ENCODE results near the gene BEST1.

- no peak for TF ChIP-seq MAX (IDR thresholded peaks at IDR 0.05; ENCODE audit: low read depth, low read length)
- TF ChIP-seq, protein P1, sequence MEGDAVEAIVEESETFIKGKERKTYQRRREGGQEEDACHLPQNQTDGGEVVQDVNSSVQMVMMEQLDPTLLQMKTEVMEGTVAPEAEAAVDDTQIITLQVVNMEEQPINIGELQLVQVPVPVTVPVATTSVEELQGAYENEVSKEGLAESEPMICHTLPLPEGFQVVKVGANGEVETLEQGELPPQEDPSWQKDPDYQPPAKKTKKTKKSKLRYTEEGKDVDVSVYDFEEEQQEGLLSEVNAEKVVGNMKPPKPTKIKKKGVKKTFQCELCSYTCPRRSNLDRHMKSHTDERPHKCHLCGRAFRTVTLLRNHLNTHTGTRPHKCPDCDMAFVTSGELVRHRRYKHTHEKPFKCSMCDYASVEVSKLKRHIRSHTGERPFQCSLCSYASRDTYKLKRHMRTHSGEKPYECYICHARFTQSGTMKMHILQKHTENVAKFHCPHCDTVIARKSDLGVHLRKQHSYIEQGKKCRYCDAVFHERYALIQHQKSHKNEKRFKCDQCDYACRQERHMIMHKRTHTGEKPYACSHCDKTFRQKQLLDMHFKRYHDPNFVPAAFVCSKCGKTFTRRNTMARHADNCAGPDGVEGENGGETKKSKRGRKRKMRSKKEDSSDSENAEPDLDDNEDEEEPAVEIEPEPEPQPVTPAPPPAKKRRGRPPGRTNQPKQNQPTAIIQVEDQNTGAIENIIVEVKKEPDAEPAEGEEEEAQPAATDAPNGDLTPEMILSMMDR (IDR thresholded peaks at IDR 0.05; ENCODE audit: low read depth, low read length): no peak
- no peak for TF ChIP-seq POLR2A (IDR thresholded peaks at IDR 0.05; ENCODE audit: extremely low read depth, insufficient read length)
Observed at GRCh38 chr11:61972672-61973475, 22.7 kb downstream of the BEST1 start.

Measured in NB4 (cell line).